HG03045 (cell line): ENCODE results near the gene ASPSCR1.

Experiments used
- ATAC-seq: cut with Tn5 transposase; IDR thresholded peaks from one replicate; pipeline ENCODE4 v1.9.1; 2021; ENCODE audit warnings: mild to moderate bottlenecking, moderate library complexity; ENCODE audit not compliant: unreplicated experiment

ASPSCR1 gene

DNA sequence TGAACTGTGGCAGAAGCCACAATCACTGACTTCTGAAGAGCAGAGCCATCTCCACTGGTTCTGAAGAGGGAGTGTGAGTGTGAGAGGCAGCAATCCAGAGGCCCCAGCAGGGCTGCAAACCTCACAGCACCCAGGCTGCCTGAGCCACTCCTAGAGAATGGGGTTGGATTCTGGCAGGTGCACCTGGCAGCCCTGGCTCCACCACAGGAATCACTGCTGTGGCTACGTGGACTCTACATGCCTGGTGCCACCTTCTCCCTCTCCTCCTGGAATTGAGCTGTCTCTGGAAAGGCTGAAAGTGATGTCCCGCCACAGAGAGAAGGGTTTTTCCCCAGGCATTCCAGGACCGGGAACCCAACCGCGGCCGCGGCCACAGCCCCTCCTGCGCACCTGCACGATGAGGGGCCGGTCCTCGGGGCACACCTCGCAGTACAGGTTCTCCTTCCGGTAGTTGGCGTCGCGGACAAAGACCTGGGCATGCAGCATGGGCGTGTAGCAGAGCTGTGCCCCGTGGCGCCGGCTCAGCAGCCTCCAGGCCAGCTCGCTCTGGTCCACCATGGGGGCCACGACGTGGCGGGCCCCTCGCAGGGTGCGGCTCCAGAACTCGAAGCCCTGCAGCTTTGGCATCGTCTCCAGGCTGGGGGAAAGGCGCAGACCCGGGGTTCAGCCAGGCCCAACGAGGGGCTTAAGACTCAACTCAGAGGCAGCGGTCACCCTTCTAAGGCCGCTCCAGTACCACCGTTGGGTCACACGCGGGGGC lies 87.2 kb downstream of the ASPSCR1 start:
- ATAC-seq = no peak

DNA sequence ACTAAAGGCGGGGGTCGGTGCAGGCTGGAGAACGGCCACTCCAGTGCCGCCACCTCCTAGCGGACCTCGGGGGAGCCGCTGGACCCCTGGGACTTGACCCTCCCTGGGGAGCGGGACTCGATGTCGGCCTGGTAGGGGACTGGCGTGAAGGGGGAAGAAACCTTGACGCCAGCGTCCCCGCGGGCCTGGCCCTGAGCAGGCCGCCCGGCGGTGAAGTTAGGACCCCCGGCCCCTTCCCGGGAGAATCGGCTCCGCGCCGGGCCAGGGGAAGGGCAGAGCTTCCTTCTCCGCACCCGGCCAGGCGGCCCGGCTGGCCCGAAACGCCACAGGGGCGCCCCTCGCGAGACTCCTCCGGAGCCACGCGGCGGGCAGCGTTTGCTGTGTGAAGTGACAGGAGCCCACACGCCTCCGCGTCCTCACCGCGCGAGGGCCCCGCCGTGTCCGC lies 87.8 kb downstream of the ASPSCR1 start:
- ATAC-seq = no peak

DNA sequence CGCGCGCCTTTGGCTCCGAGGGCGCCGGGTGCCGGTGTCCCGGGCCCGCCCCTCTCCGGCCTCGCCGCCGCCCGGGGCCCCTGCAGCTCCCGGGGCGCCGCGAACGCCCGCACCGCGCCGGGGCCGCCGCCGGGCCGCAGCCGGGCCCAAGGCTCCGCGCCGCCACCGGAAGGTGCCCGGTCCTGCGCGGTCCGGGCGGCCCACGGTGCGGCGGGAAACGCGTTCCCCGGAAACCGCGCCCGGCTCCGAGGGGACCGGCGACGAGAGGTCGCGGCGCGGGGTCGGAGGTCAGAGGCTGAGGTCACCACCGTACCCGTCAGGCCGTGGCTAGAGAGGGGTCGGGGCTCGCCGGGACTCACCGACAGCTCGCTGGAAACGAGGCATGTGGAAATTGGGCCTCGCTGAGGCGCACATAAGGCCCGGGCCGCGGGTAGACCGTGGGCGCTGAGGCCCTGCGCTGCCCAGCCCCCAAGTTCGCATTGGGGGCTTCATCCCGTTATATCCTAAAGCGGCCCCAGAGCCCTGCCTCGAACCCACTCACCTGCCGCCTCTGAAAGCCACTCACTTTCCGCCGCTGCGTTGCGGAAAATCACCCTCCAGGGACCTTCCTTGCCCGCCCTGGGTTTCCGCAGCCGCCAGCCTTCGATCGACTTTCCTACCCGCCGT lies 88.3 kb downstream of the ASPSCR1 start, which contains the start of gene DUS1L:
Gene DUS1L, minus strand, starts transcription at position 167 of the 666 bp plus-strand sequence. CDS start 745 bp downstream, outside the sequence.
- ATAC-seq = peak; percentile 65
